ENCODE measurements around the gene TFR2.

DNA sequence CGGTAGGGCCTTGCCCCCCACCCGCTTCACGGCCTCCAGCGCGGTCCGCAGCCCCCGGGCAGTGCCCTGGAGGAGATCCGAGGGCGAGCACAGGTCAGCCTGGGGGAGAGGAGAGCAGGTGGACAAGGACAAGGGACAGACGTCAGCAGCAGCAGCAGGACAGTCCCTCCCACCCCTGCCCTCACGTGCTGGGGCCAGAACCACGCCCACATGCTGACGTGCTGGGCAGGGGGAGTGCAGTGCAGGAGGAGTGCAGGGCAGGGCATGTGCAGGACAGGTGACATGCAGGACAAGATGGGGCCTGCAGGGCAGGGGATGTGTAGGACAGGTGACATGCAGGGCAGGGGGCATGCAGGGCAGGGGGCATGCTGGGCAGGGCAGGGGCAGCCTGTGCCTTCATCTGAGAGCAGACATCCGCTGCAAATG is 66.1 kb downstream of the TFR2 start:
- TF ChIP-seq, protein P1, sequence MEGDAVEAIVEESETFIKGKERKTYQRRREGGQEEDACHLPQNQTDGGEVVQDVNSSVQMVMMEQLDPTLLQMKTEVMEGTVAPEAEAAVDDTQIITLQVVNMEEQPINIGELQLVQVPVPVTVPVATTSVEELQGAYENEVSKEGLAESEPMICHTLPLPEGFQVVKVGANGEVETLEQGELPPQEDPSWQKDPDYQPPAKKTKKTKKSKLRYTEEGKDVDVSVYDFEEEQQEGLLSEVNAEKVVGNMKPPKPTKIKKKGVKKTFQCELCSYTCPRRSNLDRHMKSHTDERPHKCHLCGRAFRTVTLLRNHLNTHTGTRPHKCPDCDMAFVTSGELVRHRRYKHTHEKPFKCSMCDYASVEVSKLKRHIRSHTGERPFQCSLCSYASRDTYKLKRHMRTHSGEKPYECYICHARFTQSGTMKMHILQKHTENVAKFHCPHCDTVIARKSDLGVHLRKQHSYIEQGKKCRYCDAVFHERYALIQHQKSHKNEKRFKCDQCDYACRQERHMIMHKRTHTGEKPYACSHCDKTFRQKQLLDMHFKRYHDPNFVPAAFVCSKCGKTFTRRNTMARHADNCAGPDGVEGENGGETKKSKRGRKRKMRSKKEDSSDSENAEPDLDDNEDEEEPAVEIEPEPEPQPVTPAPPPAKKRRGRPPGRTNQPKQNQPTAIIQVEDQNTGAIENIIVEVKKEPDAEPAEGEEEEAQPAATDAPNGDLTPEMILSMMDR (IDR thresholded peaks at IDR 0.05 in 2 of 3, conservative IDR thresholded peaks at IDR 0.05 in 1 of 3; ENCODE audit: borderline replicate concordance in 1 of 3, insufficient read depth in 1 of 3, low read depth in 2 of 3, low read length in 2 of 3): no peak
- TF ChIP-seq POLR2A (IDR thresholded peaks at IDR 0.05; ENCODE audit: borderline replicate concordance, extremely low read depth, insufficient read depth, insufficient read length) (no peak), EZH2phosphoT487 (IDR thresholded peaks at IDR 0.05; ENCODE audit: borderline replicate concordance) (no peak), RAD21 (IDR thresholded peaks at IDR 0.05; ENCODE audit: low read depth) (no peak), ZNF274 (IDR thresholded peaks at IDR 0.05; ENCODE audit: low read depth, low read length) (no peak), YY1 (IDR thresholded peaks at IDR 0.05; ENCODE audit: extremely low read depth, insufficient replicate concordance, low read depth, low read length) (no peak), SIN3A (IDR thresholded peaks at IDR 0.05; ENCODE audit: low read depth) (no peak), EZH2 (IDR thresholded peaks at IDR 0.05) (no peak), POLR2AphosphoS5 (IDR thresholded peaks at IDR 0.05; ENCODE audit: low read depth, low read length) (no peak), TCF7L2 (IDR thresholded peaks at IDR 0.05; ENCODE audit: borderline replicate concordance, extremely low read depth, insufficient read depth, insufficient read length) (no peak)
- TF ChIP-seq, protein P2, sequence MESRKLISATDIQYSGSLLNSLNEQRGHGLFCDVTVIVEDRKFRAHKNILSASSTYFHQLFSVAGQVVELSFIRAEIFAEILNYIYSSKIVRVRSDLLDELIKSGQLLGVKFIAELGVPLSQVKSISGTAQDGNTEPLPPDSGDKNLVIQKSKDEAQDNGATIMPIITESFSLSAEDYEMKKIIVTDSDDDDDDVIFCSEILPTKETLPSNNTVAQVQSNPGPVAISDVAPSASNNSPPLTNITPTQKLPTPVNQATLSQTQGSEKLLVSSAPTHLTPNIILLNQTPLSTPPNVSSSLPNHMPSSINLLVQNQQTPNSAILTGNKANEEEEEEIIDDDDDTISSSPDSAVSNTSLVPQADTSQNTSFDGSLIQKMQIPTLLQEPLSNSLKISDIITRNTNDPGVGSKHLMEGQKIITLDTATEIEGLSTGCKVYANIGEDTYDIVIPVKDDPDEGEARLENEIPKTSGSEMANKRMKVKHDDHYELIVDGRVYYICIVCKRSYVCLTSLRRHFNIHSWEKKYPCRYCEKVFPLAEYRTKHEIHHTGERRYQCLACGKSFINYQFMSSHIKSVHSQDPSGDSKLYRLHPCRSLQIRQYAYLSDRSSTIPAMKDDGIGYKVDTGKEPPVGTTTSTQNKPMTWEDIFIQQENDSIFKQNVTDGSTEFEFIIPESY (IDR thresholded peaks at IDR 0.05; ENCODE audit: extremely low read depth, insufficient replicate concordance, low read length): no peak
- TF ChIP-seq, protein P3, sequence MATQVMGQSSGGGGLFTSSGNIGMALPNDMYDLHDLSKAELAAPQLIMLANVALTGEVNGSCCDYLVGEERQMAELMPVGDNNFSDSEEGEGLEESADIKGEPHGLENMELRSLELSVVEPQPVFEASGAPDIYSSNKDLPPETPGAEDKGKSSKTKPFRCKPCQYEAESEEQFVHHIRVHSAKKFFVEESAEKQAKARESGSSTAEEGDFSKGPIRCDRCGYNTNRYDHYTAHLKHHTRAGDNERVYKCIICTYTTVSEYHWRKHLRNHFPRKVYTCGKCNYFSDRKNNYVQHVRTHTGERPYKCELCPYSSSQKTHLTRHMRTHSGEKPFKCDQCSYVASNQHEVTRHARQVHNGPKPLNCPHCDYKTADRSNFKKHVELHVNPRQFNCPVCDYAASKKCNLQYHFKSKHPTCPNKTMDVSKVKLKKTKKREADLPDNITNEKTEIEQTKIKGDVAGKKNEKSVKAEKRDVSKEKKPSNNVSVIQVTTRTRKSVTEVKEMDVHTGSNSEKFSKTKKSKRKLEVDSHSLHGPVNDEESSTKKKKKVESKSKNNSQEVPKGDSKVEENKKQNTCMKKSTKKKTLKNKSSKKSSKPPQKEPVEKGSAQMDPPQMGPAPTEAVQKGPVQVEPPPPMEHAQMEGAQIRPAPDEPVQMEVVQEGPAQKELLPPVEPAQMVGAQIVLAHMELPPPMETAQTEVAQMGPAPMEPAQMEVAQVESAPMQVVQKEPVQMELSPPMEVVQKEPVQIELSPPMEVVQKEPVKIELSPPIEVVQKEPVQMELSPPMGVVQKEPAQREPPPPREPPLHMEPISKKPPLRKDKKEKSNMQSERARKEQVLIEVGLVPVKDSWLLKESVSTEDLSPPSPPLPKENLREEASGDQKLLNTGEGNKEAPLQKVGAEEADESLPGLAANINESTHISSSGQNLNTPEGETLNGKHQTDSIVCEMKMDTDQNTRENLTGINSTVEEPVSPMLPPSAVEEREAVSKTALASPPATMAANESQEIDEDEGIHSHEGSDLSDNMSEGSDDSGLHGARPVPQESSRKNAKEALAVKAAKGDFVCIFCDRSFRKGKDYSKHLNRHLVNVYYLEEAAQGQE (IDR thresholded peaks at IDR 0.05; ENCODE audit: low read depth): no peak

Data from HCT116 (cell line).